ENCODE results near the gene LIPI.

Gene LIPI

DNA sequence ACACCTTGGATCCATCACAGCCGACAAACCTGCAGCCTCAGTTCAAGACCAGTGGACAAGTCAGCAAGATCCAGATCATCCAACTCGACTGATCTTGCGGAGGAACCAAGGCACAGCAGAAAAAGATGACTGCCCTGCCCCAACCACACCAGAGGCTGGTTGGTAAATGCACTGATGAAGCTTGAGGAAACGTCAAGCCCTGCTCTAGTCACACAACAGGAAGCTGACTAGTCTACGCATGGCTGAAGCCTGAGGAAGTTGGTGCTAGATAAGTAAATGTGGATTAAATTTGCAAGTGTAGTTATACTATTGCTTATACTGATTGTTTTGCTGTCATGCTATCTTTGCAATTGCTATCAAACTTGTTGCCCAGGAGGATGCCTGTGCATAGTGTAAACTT is 89.0 kb downstream of the LIPI start:
- H3K36me3 ChIP-seq (replicated peaks in 1 of 2; ENCODE audit: control insufficient read depth in 2 of 2, insufficient read depth in 2 of 2, low read length in 2 of 2): peaks cover 0 to 5% of the 10 kb centered on the region in 2 donors
- no peak overlapping the region for H2BK15ac ChIP-seq (ENCODE audit: low read length)
- H4K91ac ChIP-seq (ENCODE audit: low read depth, low read length, poor library complexity): no peak overlapping the region
- no peak overlapping the region for H3K27ac ChIP-seq (replicated peaks; ENCODE audit: low read length)
- no peak overlapping the region for H2AFZ ChIP-seq (ENCODE audit: low read length)
- H3K9me3 ChIP-seq (replicated peaks in 1 of 2; ENCODE audit: control insufficient read depth in 2 of 2, insufficient read depth in 1 of 2, low read depth in 1 of 2, low read length in 2 of 2): no peaks in the 10 kb centered on the region
- no peak overlapping the region for H2AK5ac ChIP-seq (ENCODE audit: low read depth, low read length)
- H3K9ac ChIP-seq (ENCODE audit: low read depth, low read length, poor library complexity): peak overlapping the region; percentile 53
- no peak overlapping the region for H2BK12ac ChIP-seq (ENCODE audit: low read length)
- DNase-seq (ENCODE audit: low spot score): no peak
- H3K14ac ChIP-seq (ENCODE audit: low read length): no peak overlapping the region
- no peak overlapping the region for H3K4me2 ChIP-seq (ENCODE audit: insufficient read depth, low read length, poor library complexity, severe bottlenecking)
- H3K79me1 ChIP-seq (ENCODE audit: low read depth, low read length): no peaks in the 10 kb centered on the region
- no peak overlapping the region for H3K4ac ChIP-seq (ENCODE audit: low read length)
- no peak overlapping the region for H3K4me3 ChIP-seq (ENCODE audit: low read length in 2 of 2)
- no peak overlapping the region for H3K18ac ChIP-seq (ENCODE audit: low read length)
- no peak overlapping the region for H2BK120ac ChIP-seq (ENCODE audit: low read depth, low read length)
- peaks cover 0 to 1% of the 10 kb centered on the region in 2 donors for H3K4me1 ChIP-seq (ENCODE audit: control insufficient read depth in 2 of 2, insufficient read depth in 1 of 2, low read depth in 1 of 2, low read length in 2 of 2)
- H3K27me3 ChIP-seq (ENCODE audit: control insufficient read depth in 3 of 3, insufficient read depth in 3 of 3, low read depth in 1 of 3, low read length in 3 of 3): no peaks in the 10 kb centered on the region
- H4K8ac ChIP-seq (ENCODE audit: low read depth, low read length): no peak overlapping the region
- WGBS, 2 donors (ENCODE audit: extremely low coverage in 2 of 2, insufficient read length in 2 of 2, insufficient replicate concordance in 1 of 2): no CpG with 5 or more reads among the region's 5 CpGs
- no peak overlapping the region for H3K23ac ChIP-seq (ENCODE audit: low read depth, low read length, poor library complexity)
- no peak overlapping the region for H2BK5ac ChIP-seq (ENCODE audit: low read length)

GRCh38 chr21:14120091-14120734 is 90.5 kb downstream of the LIPI start:
- no peak overlapping the region for H3K4me2 ChIP-seq (ENCODE audit: insufficient read depth, low read length, poor library complexity, severe bottlenecking)
- no peaks in the 10 kb centered on the region for H3K9me3 ChIP-seq (replicated peaks in 1 of 2; ENCODE audit: control insufficient read depth in 2 of 2, insufficient read depth in 1 of 2, low read depth in 1 of 2, low read length in 2 of 2)
- H3K4ac ChIP-seq (ENCODE audit: low read length): no peak overlapping the region
- no peak overlapping the region for H2BK5ac ChIP-seq (ENCODE audit: low read length)
- H2BK120ac ChIP-seq (ENCODE audit: low read depth, low read length): no peak overlapping the region
- peak; percentile 11 for DNase-seq (ENCODE audit: low spot score)
- H3K23ac ChIP-seq (ENCODE audit: low read depth, low read length, poor library complexity): no peak overlapping the region
- no peaks in the 10 kb centered on the region for H3K27me3 ChIP-seq (ENCODE audit: control insufficient read depth in 3 of 3, insufficient read depth in 3 of 3, low read depth in 1 of 3, low read length in 3 of 3)
- H4K91ac ChIP-seq (ENCODE audit: low read depth, low read length, poor library complexity): no peak overlapping the region
- H3K27ac ChIP-seq (replicated peaks; ENCODE audit: low read length): no peak overlapping the region
- H3K9ac ChIP-seq (ENCODE audit: low read depth, low read length, poor library complexity): no peak overlapping the region
- no peak overlapping the region for H2BK12ac ChIP-seq (ENCODE audit: low read length)
- peaks cover 2% of the 10 kb centered on the region for H3K79me1 ChIP-seq (ENCODE audit: low read depth, low read length)
- H3K18ac ChIP-seq (ENCODE audit: low read length): no peak overlapping the region
- no peak overlapping the region for H4K8ac ChIP-seq (ENCODE audit: low read depth, low read length)
- no peak overlapping the region for H3K14ac ChIP-seq (ENCODE audit: low read length)
- no peak overlapping the region for H2AK5ac ChIP-seq (ENCODE audit: low read depth, low read length)
- no peak overlapping the region for H3K4me3 ChIP-seq (ENCODE audit: low read length in 2 of 2)
- WGBS, 2 donors (ENCODE audit: extremely low coverage in 2 of 2, insufficient read length in 2 of 2, insufficient replicate concordance in 1 of 2): no CpG with 5 or more reads among the region's 4 CpGs
- H3K4me1 ChIP-seq (ENCODE audit: control insufficient read depth in 2 of 2, insufficient read depth in 1 of 2, low read depth in 1 of 2, low read length in 2 of 2): peaks cover 0 to 1% of the 10 kb centered on the region in 2 donors
- H3K36me3 ChIP-seq (replicated peaks in 1 of 2; ENCODE audit: control insufficient read depth in 2 of 2, insufficient read depth in 2 of 2, low read length in 2 of 2): peaks cover 3 to 12% of the 10 kb centered on the region in 2 donors
- no peak overlapping the region for H2BK15ac ChIP-seq (ENCODE audit: low read length)
- H2AFZ ChIP-seq (ENCODE audit: low read length): no peak overlapping the region

DNA sequence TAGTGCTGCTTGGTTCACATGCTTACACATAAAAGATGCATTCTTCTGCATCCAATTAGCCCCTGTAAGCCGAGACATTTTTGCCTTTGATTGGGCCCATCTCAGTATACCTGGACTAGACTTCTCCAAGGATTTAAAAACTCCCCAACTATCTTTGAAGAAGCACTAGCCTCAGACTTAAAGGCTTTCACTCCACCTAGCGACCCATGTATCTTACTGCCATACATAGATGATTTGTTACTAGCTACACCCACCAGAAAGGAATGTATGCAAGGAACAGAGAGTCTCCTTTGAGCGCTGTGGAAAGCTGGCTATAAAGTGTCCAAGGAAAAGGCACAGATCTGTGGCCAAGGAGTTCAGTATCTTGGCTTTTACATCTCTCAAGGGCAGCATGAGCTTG is 91.7 kb downstream of the LIPI start:
- Histone ChIP-seq H2AFZ (ENCODE audit: low read length) (no peak overlapping the region), H2BK15ac (ENCODE audit: low read length) (no peak overlapping the region), H3K4ac (ENCODE audit: low read length) (no peak overlapping the region), H3K9me3 (replicated peaks in 1 of 2; ENCODE audit: control insufficient read depth in 2 of 2, insufficient read depth in 1 of 2, low read depth in 1 of 2, low read length in 2 of 2) (no peaks in the 10 kb centered on the region), H3K4me1 (ENCODE audit: control insufficient read depth in 2 of 2, insufficient read depth in 1 of 2, low read depth in 1 of 2, low read length in 2 of 2) (peaks cover 0 to 1% of the 10 kb centered on the region in 2 donors), H3K4me2 (ENCODE audit: insufficient read depth, low read length, poor library complexity, severe bottlenecking) (no peak overlapping the region), H4K91ac (ENCODE audit: low read depth, low read length, poor library complexity) (no peak overlapping the region), H3K27me3 (ENCODE audit: control insufficient read depth in 3 of 3, insufficient read depth in 3 of 3, low read depth in 1 of 3, low read length in 3 of 3) (no peaks in the 10 kb centered on the region), H3K23ac (ENCODE audit: low read depth, low read length, poor library complexity) (no peak overlapping the region), H2AK5ac (ENCODE audit: low read depth, low read length) (no peak overlapping the region), H3K9ac (ENCODE audit: low read depth, low read length, poor library complexity) (no peak overlapping the region), H3K27ac (replicated peaks; ENCODE audit: low read length) (no peak overlapping the region), H3K79me1 (ENCODE audit: low read depth, low read length) (peaks cover 2% of the 10 kb centered on the region), H2BK12ac (ENCODE audit: low read length) (no peak overlapping the region), H3K4me3 (ENCODE audit: low read length in 2 of 2) (no peak overlapping the region), H3K36me3 (replicated peaks in 1 of 2; ENCODE audit: control insufficient read depth in 2 of 2, insufficient read depth in 2 of 2, low read length in 2 of 2) (peaks cover 3 to 12% of the 10 kb centered on the region in 2 donors), H3K18ac (ENCODE audit: low read length) (no peak overlapping the region), H2BK5ac (ENCODE audit: low read length) (no peak overlapping the region), H2BK120ac (ENCODE audit: low read depth, low read length) (no peak overlapping the region), H4K8ac (ENCODE audit: low read depth, low read length) (no peak overlapping the region), H3K14ac (ENCODE audit: low read length) (no peak overlapping the region)
- WGBS, 2 donors (ENCODE audit: extremely low coverage in 2 of 2, insufficient read length in 2 of 2, insufficient replicate concordance in 1 of 2): no CpG with 5 or more reads among the region's 3 CpGs
- DNase-seq (ENCODE audit: low spot score): no peak

DNA sequence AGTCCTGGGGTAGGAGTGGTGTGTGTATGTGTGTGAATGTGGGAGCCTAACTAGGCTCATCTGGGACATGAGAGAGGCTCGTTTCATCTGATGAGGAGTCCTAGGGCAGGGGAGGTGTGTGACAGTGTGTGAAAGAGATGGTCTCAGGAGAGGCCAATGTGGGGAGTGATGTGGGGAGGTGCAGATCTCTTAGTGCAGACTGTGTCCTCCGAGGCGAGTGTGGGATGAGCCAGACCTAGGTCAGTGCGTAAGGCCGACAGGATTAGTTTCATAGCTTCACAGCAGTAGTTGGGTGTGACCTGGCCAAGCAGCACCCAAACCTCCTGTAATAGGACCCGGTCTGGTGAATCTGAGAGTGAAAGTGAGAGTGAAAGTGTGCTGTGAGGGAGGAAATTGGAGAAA is 94.7 kb downstream of the LIPI start:
- no peak for DNase-seq (ENCODE audit: low spot score)
- Histone ChIP-seq H3K79me1 (ENCODE audit: low read depth, low read length) (peaks cover 2% of the 10 kb centered on the region), H3K4me1 (ENCODE audit: control insufficient read depth in 2 of 2, insufficient read depth in 1 of 2, low read depth in 1 of 2, low read length in 2 of 2) (peaks cover 0 to 1% of the 10 kb centered on the region in 2 donors), H4K8ac (ENCODE audit: low read depth, low read length) (no peak overlapping the region), H3K4ac (ENCODE audit: low read length) (no peak overlapping the region), H2AFZ (ENCODE audit: low read length) (no peak overlapping the region), H3K27me3 (ENCODE audit: control insufficient read depth in 3 of 3, insufficient read depth in 3 of 3, low read depth in 1 of 3, low read length in 3 of 3) (no peaks in the 10 kb centered on the region), H2BK12ac (ENCODE audit: low read length) (no peak overlapping the region), H3K4me3 (ENCODE audit: low read length in 2 of 2) (no peak overlapping the region), H3K27ac (replicated peaks; ENCODE audit: low read length) (no peak overlapping the region), H3K36me3 (replicated peaks in 1 of 2; ENCODE audit: control insufficient read depth in 2 of 2, insufficient read depth in 2 of 2, low read length in 2 of 2) (peaks cover 3 to 6% of the 10 kb centered on the region in 2 donors), H3K23ac (ENCODE audit: low read depth, low read length, poor library complexity) (no peak overlapping the region), H2BK15ac (ENCODE audit: low read length) (no peak overlapping the region), H2BK5ac (ENCODE audit: low read length) (no peak overlapping the region), H4K91ac (ENCODE audit: low read depth, low read length, poor library complexity) (no peak overlapping the region), H3K18ac (ENCODE audit: low read length) (no peak overlapping the region), H3K14ac (ENCODE audit: low read length) (no peak overlapping the region), H3K4me2 (ENCODE audit: insufficient read depth, low read length, poor library complexity, severe bottlenecking) (no peak overlapping the region), H3K9me3 (replicated peaks in 1 of 2; ENCODE audit: control insufficient read depth in 2 of 2, insufficient read depth in 1 of 2, low read depth in 1 of 2, low read length in 2 of 2) (no peaks in the 10 kb centered on the region), H2BK120ac (ENCODE audit: low read depth, low read length) (no peak overlapping the region), H2AK5ac (ENCODE audit: low read depth, low read length) (no peak overlapping the region), H3K9ac (ENCODE audit: low read depth, low read length, poor library complexity) (no peak overlapping the region)
- WGBS, 2 donors (ENCODE audit: extremely low coverage in 2 of 2, insufficient read length in 2 of 2, insufficient replicate concordance in 1 of 2): no CpG with 5 or more reads among the region's 6 CpGs

Measured in neuronal stem cell (in vitro differentiated cells).